Smooth muscle cell (in vitro differentiated cells): ENCODE measurements around the gene STARD3NL. TPM values are rescaled to one million over a fixed set of nuclear protein-coding genes. Genes with fewer than 3 reads are reported as not detected.
A peak's percentile ranks its signal among the peaks of the same experiment; 100 is the strongest.

ENCODE experiments used
- DNase-seq: peaks from one replicate; lab custom pipeline; 2025; ENCODE audit not compliant: unreplicated experiment; lab: John Stamatoyannopoulos, UW
- H2AFZ ChIP-seq: fragments of 200-600 bp; sonication (generic); 2 replicates; pipeline ENCODE4 v1.6.0; 2016; ENCODE audit warnings: antibody characterized with exemption, low read depth, mild to moderate bottlenecking
- H3F3A ChIP-seq: fragments of 200-600 bp; sonication (generic); 2 replicates; pipeline ENCODE4 v1.6.0; 2017; ENCODE audit warnings: antibody characterized with exemption, low read depth
- H3K27ac ChIP-seq: fragments of 200-600 bp; sonication (generic); 2 replicates; pipeline ENCODE4 v1.5.1; 2016; ENCODE audit warnings: low read depth, mild to moderate bottlenecking
- H3K27me3 ChIP-seq: fragments of 200-600 bp; sonication (generic); 2 replicates; pipeline ENCODE4 v1.6.1; 2016; ENCODE audit warnings: low read depth, mild to moderate bottlenecking
- H3K36me3 ChIP-seq: fragments of 200-600 bp; sonication (generic); 2 replicates; pipeline ENCODE4 v1.5.1; 2016; ENCODE audit warnings: low read depth
- H3K4me1 ChIP-seq: fragments of 200-600 bp; sonication (generic); 2 replicates; pipeline ENCODE4 v1.5.1; 2016; ENCODE audit warnings: low read depth
- H3K4me2 ChIP-seq: fragments of 200-600 bp; sonication (generic); 2 replicates; pipeline ENCODE4 v1.6.0; 2016; ENCODE audit warnings: mild to moderate bottlenecking
- H3K4me3 ChIP-seq: fragments of 200-600 bp; sonication (generic); 2 replicates; pipeline ENCODE4 v1.5.1; 2016; ENCODE audit warnings: mild to moderate bottlenecking
- H3K79me2 ChIP-seq: fragments of 200-600 bp; sonication (generic); 2 replicates; pipeline ENCODE4 v1.6.0; 2016; ENCODE audit warnings: low read depth, mild to moderate bottlenecking
- H3K9ac ChIP-seq: fragments of 200-600 bp; sonication (generic); 2 replicates; pipeline ENCODE4 v1.6.0; 2016; ENCODE audit warnings: low read depth
- H3K9me3 ChIP-seq: fragments of 200-600 bp; sonication (generic); replicated peaks from 2 replicates; pipeline ENCODE4 v1.5.1; 2016; ENCODE audit warnings: low read depth
- H4K20me1 ChIP-seq: fragments of 200-600 bp; sonication (generic); 2 replicates; pipeline ENCODE4 v1.6.0; 2016; ENCODE audit warnings: low read depth
- WGBS: methylation state at CpG from one replicate; pipeline ENCODE4 v1.1.7; 2016; ENCODE audit warnings: low lambda C conversion rate; 5-methylcytosine and 5-hydroxymethylcytosine counted together
- polyA plus RNA-seq: library from polyadenylated mRNA; unstranded; fragments of >200 nt; fragmentation: Nextera tagmentation; extraction: Ambion mirVana; gene quantifications from 2 replicates; pipeline ENCODE4 v1.2.1, GENCODE V29; 2016
- total RNA-seq: library from RNA; depleted of rRNA; stranded (reverse); fragments of >200 nt; gene quantifications from 2 replicates; pipeline ENCODE4 v1.2.3, GENCODE V29; 2014
- TF ChIP-seq, protein P1 (sequence below): fragments of 200-600 bp; sonication (generic); IDR thresholded peaks from 2 replicates; pipeline ENCODE4 v1.5.1; 2017; ENCODE audit warnings: borderline replicate concordance, mild to moderate bottlenecking, antibody characterized with exemption; ENCODE audit not compliant: insufficient read depth, poor library complexity, severe bottlenecking

STARD3NL gene
- total RNA-seq (62.5 and 96.8 TPM in 2 replicates), polyA plus RNA-seq (69.9 and 81.6 TPM in 2 replicates)

GRCh38 chr7:38178004-38178694 is at the start of gene STARD3NL:
TSS of gene STARD3NL (plus strand) at chr7:38178245. CDS start at chr7:38207505, 29,260 bp downstream.
- peak; percentile 80 for DNase-seq
- H2AFZ ChIP-seq, result peak within 1 kb of the TSS; percentile 85
- H3K27me3 ChIP-seq, result no peaks in the 10 kb centered on the region
- H3K4me2 ChIP-seq, result peak within 1 kb of the TSS; percentile 85
- H3K9me3 ChIP-seq, result no peaks in the 10 kb centered on the region
- TF ChIP-seq, protein P1, sequence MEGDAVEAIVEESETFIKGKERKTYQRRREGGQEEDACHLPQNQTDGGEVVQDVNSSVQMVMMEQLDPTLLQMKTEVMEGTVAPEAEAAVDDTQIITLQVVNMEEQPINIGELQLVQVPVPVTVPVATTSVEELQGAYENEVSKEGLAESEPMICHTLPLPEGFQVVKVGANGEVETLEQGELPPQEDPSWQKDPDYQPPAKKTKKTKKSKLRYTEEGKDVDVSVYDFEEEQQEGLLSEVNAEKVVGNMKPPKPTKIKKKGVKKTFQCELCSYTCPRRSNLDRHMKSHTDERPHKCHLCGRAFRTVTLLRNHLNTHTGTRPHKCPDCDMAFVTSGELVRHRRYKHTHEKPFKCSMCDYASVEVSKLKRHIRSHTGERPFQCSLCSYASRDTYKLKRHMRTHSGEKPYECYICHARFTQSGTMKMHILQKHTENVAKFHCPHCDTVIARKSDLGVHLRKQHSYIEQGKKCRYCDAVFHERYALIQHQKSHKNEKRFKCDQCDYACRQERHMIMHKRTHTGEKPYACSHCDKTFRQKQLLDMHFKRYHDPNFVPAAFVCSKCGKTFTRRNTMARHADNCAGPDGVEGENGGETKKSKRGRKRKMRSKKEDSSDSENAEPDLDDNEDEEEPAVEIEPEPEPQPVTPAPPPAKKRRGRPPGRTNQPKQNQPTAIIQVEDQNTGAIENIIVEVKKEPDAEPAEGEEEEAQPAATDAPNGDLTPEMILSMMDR, result no peak
- H3K36me3 ChIP-seq, result no peaks in the 10 kb centered on the region
- H3K27ac ChIP-seq, result peak within 1 kb of the TSS; percentile 91
- peak within 1 kb of the TSS; percentile 81 for H3K4me3 ChIP-seq
- peaks cover 21% of the 10 kb centered on the region for H3K4me1 ChIP-seq
- H3F3A ChIP-seq, result no peaks in the 10 kb centered on the region
- under 1% methylated on average over 47 of the region's 51 CpGs for WGBS
- H3K9ac ChIP-seq, result peak within 1 kb of the TSS; percentile 93
- peaks cover 36% of the 10 kb centered on the region for H4K20me1 ChIP-seq
- peaks cover 47% of the 10 kb centered on the region for H3K79me2 ChIP-seq

DNA sequence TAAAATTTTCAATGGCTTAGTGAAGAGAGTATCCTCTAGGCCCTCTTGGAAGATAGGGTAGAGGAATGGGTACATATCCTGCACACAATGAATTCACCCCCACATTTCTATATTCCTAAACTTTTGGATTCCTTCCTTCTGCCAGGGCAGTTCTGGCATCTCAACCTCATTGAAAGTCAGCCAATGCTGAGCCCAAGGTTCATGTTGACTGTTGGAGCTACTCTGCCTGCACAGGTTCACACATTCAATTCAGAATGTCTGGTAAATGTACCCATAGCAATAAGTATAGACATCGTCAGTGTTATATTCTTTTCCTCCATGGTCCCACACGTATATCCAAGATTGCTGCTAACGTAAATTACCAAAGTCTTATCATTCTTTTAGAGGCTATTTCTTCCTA is 48.9 kb upstream of the STARD3NL start:
- Histone ChIP-seq H4K20me1 (no peaks in the 10 kb centered on the region), H3F3A (no peaks in the 10 kb centered on the region), H3K9ac (no peak overlapping the region), H3K4me1 (no peaks in the 10 kb centered on the region), H3K9me3 (no peaks in the 10 kb centered on the region), H3K4me3 (no peak overlapping the region), H3K36me3 (no peaks in the 10 kb centered on the region), H2AFZ (no peak overlapping the region), H3K27me3 (peaks cover 3% of the 10 kb centered on the region), H3K79me2 (no peaks in the 10 kb centered on the region), H3K27ac (no peak overlapping the region), H3K4me2 (no peak overlapping the region)
- TF ChIP-seq, protein P1, result no peak
- WGBS, result 87% methylated on average over 3 of the region's 3 CpGs
- no peak for DNase-seq

DNA sequence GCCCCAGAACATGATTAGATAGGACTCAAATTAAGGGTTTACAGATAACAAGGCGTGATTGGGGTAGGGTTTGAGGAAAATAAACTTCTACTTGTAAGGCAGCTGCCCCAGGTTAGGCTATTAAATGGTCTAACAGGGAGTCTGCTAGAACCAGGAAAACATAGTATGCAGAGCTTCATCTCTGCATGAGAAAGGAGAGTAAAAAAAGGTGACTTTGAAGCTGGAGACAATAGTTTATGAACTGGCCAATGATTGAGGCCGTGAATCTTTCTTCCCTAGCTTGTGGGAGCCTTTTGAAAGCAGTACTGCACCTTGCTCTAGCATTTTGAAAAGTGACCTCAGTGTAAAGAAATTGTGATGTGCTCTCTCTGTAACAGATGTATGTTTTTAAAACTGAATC is 48.5 kb upstream of the STARD3NL start:
- no peak overlapping the region for H3K27ac ChIP-seq
- WGBS, result 76% methylated on average over 2 of the region's 2 CpGs
- H3K4me2 ChIP-seq, result no peak overlapping the region
- no peaks in the 10 kb centered on the region for H3F3A ChIP-seq
- no peak for DNase-seq
- no peak overlapping the region for H3K9ac ChIP-seq
- H3K79me2 ChIP-seq, result no peaks in the 10 kb centered on the region
- H2AFZ ChIP-seq, result no peak overlapping the region
- no peaks in the 10 kb centered on the region for H3K4me1 ChIP-seq
- H3K4me3 ChIP-seq, result no peak overlapping the region
- no peaks in the 10 kb centered on the region for H3K36me3 ChIP-seq
- H3K27me3 ChIP-seq, result peaks cover 3% of the 10 kb centered on the region
- no peaks in the 10 kb centered on the region for H4K20me1 ChIP-seq
- H3K9me3 ChIP-seq, result no peaks in the 10 kb centered on the region
- TF ChIP-seq, protein P1, result no peak

- H3K4me3 ChIP-seq, result no peak overlapping the region
- no peaks in the 10 kb centered on the region for H3K79me2 ChIP-seq
- no peaks in the 10 kb centered on the region for H3K36me3 ChIP-seq
- no peak overlapping the region for H3K4me2 ChIP-seq
- DNase-seq, result no peak
- TF ChIP-seq, protein P1, result no peak
- no peaks in the 10 kb centered on the region for H3F3A ChIP-seq
- peaks cover 8% of the 10 kb centered on the region for H3K27me3 ChIP-seq
- H4K20me1 ChIP-seq, result no peaks in the 10 kb centered on the region
- no peaks in the 10 kb centered on the region for H3K4me1 ChIP-seq
- 91% methylated on average over 2 of the region's 2 CpGs for WGBS
- H2AFZ ChIP-seq, result no peak overlapping the region
- H3K27ac ChIP-seq, result no peak overlapping the region
- no peaks in the 10 kb centered on the region for H3K9me3 ChIP-seq
- no peak overlapping the region for H3K9ac ChIP-seq
Measured at GRCh38 chr7:38138171-38138570, 39.9 kb upstream of the STARD3NL start.
